Ectodermal cell (in vitro differentiated cells): Measurements from ENCODE around the gene MAN1A2.

Source experiments
- H3K27ac ChIP-seq: 2 replicates; pipeline ENCODE4 v1.7.0; 2013; ENCODE audit warnings: mild to moderate bottlenecking, low read depth, low read length; ENCODE audit not compliant: insufficient read depth, poor library complexity, severe bottlenecking
- H3K27me3 ChIP-seq: 2 replicates; pipeline ENCODE4 v1.7.0; 2013; ENCODE audit warnings: mild to moderate bottlenecking, low read length; ENCODE audit not compliant: insufficient read depth, control insufficient read depth, poor library complexity, severe bottlenecking
- H3K36me3 ChIP-seq: one replicate; pipeline ENCODE4 v1.7.0; 2013; ENCODE audit warnings: low read length; ENCODE audit not compliant: control insufficient read depth, insufficient read depth
- H3K4me1 ChIP-seq: one replicate; pipeline ENCODE4 v1.7.0; 2013; ENCODE audit warnings: low read length; ENCODE audit not compliant: control insufficient read depth, insufficient read depth
- H3K4me3 ChIP-seq: 2 replicates; pipeline ENCODE4 v1.7.0; 2013; ENCODE audit warnings: low read depth, low read length, control low read depth; ENCODE audit not compliant: insufficient read depth
- H3K9me3 ChIP-seq: 2 replicates; pipeline ENCODE4 v1.7.0; 2013; ENCODE audit warnings: mild to moderate bottlenecking, low read length, moderate library complexity; ENCODE audit not compliant: control insufficient read depth
- WGBS, 2 experiments: methylation state at CpG; one replicate each; pipeline ENCODE4 v1.1.7; 2013; ENCODE audit warnings: missing lambda C conversion rate in 2 of 2; 5-methylcytosine and 5-hydroxymethylcytosine counted together

MAN1A2 gene

GRCh38 chr1:117570988-117571409, 203.8 kb downstream of the MAN1A2 start:
- H3K27me3 ChIP-seq = no peaks in the 10 kb centered on the region
- no peaks in the 10 kb centered on the region for H3K9me3 ChIP-seq
- H3K36me3 ChIP-seq = no peaks in the 10 kb centered on the region
- no peaks in the 10 kb centered on the region for H3K4me1 ChIP-seq
- H3K4me3 ChIP-seq = no peak overlapping the region
- no peak overlapping the region for H3K27ac ChIP-seq
- 83 to 84% methylated on average over 8 of the region's 8 CpGs for WGBS, 2 experiments

DNA sequence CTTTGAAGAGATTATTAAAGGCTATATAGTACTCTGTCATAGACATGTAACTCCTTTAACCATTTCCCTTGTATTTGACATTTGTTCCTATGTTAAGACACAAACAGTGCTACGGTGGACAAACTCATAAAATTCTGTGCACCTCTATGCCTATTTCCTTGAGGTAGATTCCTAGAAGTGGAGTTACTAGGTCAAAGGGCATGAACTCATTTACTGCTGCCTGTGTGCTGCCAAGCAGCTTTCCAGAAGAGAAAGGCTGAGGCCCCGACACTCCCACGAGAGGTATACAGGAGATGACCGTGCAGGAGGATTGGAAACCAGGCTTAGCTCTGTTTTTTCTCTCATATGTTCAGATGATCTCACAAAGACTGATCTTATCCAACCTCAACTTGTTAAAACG, 204.2 kb downstream of the MAN1A2 start:
- Histone ChIP-seq H3K36me3 (no peaks in the 10 kb centered on the region), H3K9me3 (no peaks in the 10 kb centered on the region), H3K4me1 (no peaks in the 10 kb centered on the region), H3K27me3 (no peaks in the 10 kb centered on the region), H3K27ac (no peak overlapping the region), H3K4me3 (no peak overlapping the region)
- WGBS, 2 experiments = 89 to 90% methylated on average over 5 of the region's 5 CpGs

DNA sequence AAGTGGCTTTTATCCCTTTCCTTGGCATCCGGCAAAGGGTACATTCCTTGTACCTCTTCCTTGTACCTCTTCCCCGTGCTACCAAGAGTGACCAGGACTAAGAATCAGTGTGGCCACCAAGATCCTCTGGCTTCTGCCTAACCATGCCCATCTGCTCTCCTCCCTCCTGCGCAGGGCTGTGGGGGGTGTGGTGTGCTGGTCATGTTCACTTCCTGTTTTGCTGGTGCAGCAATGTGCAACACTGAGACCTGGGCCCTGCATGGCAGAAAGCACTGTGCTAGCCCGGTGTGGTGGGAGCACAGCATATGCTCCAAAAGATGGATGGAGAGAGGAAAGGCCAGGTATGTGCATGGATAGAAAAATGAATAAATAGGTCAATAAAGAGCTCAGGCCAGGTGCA, 205.3 kb downstream of the MAN1A2 start:
- Histone ChIP-seq H3K27ac (no peak overlapping the region), H3K36me3 (no peaks in the 10 kb centered on the region), H3K27me3 (no peaks in the 10 kb centered on the region), H3K4me3 (no peak overlapping the region), H3K4me1 (no peaks in the 10 kb centered on the region), H3K9me3 (no peaks in the 10 kb centered on the region)
- WGBS, 2 experiments = 63 to 69% methylated on average over 3 to 4 of the region's 4 CpGs

DNA sequence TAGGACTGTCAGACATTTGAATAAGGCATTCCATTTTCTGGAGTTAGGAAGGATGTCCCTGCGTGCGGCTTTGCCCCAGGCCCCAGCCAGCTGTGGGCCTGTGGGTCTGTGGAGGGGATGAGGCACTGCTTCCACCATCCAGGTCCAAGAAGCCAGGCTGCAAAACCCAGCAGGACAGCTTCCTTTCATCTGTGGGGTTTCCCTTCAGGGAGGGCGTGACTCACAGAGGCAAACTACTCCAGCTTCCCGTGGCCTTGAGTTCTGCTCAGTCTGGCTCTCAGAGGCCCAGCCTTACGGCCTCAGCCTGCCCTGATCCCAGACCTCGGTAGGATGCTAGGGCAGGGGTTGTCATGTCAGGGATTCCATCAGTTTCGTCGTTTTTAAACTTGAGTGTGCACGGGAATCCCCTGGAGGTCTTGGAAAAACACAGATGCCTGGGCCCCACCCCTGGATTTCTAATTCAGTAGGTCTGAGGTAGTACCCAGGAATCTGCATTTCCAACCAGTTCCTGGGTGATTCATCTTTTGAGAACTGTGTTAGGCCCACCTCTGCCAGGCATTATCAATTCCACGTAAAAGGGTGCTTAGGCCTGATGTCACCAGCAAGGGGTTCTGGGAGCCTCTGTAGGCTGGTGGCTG, 206.3 kb downstream of the MAN1A2 start:
- H3K9me3 ChIP-seq = no peaks in the 10 kb centered on the region
- no peak overlapping the region for H3K27ac ChIP-seq
- no peaks in the 10 kb centered on the region for H3K36me3 ChIP-seq
- no peaks in the 10 kb centered on the region for H3K4me1 ChIP-seq
- H3K27me3 ChIP-seq = no peaks in the 10 kb centered on the region
- no peak overlapping the region for H3K4me3 ChIP-seq
- WGBS, 2 experiments = 81 to 82% methylated on average over 10 of the region's 10 CpGs

- no peaks in the 10 kb centered on the region for H3K9me3 ChIP-seq
- WGBS, 2 experiments = 69 to 71% methylated on average over 5 of the region's 5 CpGs
- H3K27ac ChIP-seq = no peak overlapping the region
- H3K4me1 ChIP-seq = no peaks in the 10 kb centered on the region
- no peak overlapping the region for H3K4me3 ChIP-seq
- H3K36me3 ChIP-seq = no peaks in the 10 kb centered on the region
- no peaks in the 10 kb centered on the region for H3K27me3 ChIP-seq
These were observed 207.0 kb downstream of the MAN1A2 start for GRCh38 chr1:117574161-117574835.

DNA sequence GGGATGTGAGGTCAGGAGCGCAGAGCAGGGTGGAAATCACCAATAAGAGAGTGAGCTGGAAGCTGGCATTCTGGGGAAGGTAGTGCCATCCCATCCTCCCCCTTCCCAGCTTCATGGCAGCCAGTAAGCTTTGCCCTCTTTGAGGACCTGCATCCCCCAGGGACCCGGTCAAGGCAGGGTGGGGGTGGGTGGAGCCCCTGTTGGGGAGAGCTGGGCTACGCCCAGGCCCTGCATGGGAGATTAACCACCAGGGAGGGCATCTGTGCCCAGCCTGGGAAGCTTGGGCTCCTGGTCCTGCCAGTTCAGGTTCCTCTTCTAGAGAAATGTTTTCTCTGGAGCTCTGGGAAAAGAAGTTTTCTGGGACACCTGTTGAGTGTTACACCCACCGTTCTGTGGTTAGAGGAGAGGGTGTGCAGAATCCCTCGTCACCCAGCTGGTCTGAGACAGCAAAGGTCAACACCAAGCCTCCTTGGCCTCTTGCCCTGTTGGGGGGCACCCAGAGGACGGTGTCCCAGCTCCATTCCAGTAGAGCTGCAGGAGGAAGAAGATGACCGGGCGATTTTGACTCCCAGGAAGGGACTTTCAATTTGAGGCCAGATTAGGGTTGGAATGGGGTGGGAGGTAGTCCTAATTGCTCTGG, 208.5 kb downstream of the MAN1A2 start:
- H3K4me3 ChIP-seq = no peak overlapping the region
- no peak overlapping the region for H3K27ac ChIP-seq
- H3K9me3 ChIP-seq = no peaks in the 10 kb centered on the region
- no peaks in the 10 kb centered on the region for H3K4me1 ChIP-seq
- no peaks in the 10 kb centered on the region for H3K27me3 ChIP-seq
- WGBS, 2 experiments = 91 to 95% methylated on average over 8 of the region's 8 CpGs
- no peaks in the 10 kb centered on the region for H3K36me3 ChIP-seq

DNA sequence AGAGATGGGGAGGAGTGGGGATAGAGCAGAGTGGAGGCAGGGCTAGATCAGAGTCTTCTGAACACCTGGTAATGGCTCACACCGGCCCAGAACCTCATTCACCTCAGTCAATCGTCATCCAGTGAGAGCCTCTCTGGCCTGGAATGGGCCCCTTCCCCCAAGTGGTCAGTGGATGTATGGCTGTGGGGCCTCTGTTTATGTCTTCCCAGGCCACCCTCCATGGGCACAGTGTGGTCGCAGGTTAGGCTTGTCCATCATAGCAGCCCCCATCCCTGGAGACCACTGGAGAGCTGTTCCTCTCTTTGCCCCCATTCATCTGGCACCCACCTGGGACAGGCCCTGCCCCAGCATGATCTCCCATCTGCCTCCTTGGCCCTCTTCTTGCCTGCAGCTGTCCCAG, 209.0 kb downstream of the MAN1A2 start:
- WGBS, 2 experiments = 89 to 96% methylated on average over 3 of the region's 3 CpGs
- H3K36me3 ChIP-seq = no peaks in the 10 kb centered on the region
- no peak overlapping the region for H3K4me3 ChIP-seq
- no peaks in the 10 kb centered on the region for H3K27me3 ChIP-seq
- H3K4me1 ChIP-seq = no peaks in the 10 kb centered on the region
- H3K9me3 ChIP-seq = no peaks in the 10 kb centered on the region
- no peak overlapping the region for H3K27ac ChIP-seq

- H3K27me3 ChIP-seq = no peaks in the 10 kb centered on the region
- no peaks in the 10 kb centered on the region for H3K36me3 ChIP-seq
- H3K4me1 ChIP-seq = no peaks in the 10 kb centered on the region
- no peak overlapping the region for H3K4me3 ChIP-seq
- H3K27ac ChIP-seq = no peak overlapping the region
- 66 to 80% methylated on average over 2 of the region's 2 CpGs for WGBS, 2 experiments
- no peaks in the 10 kb centered on the region for H3K9me3 ChIP-seq
These were observed 210.1 kb downstream of the MAN1A2 start for GRCh38 chr1:117577191-117577885.

DNA sequence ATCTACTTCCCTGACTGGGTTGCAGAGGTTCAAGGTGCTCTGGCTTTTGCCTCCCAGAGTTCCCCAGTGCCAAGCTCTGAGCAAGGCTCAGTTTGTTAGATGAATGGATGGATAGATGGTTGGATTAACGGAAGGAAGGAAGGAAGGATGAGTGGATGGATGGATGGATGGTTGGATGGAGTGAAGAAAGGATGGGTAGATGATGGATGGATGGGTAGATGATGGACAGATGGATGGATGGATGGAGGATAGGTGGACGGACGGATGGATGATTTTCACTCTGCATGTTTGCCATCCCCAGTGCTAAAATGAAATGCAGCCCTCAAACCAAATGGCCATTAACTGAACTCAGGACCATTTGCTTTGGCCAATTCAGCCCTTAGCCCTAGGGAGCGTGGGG, 211.2 kb downstream of the MAN1A2 start:
- H3K27me3 ChIP-seq = no peaks in the 10 kb centered on the region
- H3K4me1 ChIP-seq = no peaks in the 10 kb centered on the region
- WGBS, 2 experiments = 92 to 97% methylated on average over 4 of the region's 4 CpGs
- H3K4me3 ChIP-seq = no peak overlapping the region
- no peaks in the 10 kb centered on the region for H3K36me3 ChIP-seq
- no peaks in the 10 kb centered on the region for H3K9me3 ChIP-seq
- H3K27ac ChIP-seq = no peak overlapping the region
